Measurements from ENCODE around the gene TAS1R3. TPM values are rescaled to one million over a fixed set of nuclear protein-coding genes. Genes with fewer than 3 reads are reported as not detected.
"Not testable (repeated sequence)": the region's sequence is repeated elsewhere in the genome, so short reads cannot be mapped to it uniquely, and the experiment has no call there.

The TAS1R3 gene
- total RNA-seq, 1 experiment from 2014 or later = 1.6 TPM

DNA sequence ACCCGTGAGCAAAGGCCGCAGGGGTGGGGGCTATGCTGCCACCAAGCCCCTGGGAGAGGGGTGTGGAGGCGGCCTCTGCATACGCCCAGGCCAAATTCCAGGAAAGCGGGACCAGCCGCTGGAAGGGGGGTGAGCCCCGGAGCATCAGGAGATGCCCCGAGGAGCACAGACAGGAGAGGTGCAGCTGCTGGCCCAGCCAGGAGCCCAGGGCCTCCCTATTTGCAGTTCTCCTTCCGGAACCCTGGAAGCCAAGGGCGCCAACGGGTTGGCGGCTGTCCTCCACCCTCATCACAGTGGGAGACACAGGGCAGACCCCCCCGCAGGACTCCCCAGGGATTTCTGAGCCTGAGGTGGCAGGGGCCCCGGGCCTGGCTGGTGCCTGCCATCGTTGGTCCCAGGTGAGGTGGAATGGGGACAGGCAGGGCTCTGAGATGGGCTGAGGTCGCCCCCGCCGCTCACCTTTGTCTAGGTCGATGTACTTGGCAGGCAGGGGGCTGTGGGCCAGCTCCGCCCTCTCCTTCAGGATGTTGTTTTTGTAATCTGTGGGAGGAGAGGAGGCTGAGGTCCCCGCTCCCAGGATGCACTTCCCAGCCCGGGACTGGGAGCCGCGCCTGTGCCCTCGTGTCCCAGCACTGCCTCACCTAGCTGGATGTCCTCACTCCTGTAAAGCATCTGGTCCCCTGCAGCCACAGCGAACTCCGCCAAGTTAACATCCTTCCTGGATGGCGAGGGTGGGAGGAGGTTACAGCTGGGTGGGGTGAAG lies 22.5 kb downstream of the TAS1R3 start:
- no peak for DNase-seq (ENCODE audit: low spot score)

DNA sequence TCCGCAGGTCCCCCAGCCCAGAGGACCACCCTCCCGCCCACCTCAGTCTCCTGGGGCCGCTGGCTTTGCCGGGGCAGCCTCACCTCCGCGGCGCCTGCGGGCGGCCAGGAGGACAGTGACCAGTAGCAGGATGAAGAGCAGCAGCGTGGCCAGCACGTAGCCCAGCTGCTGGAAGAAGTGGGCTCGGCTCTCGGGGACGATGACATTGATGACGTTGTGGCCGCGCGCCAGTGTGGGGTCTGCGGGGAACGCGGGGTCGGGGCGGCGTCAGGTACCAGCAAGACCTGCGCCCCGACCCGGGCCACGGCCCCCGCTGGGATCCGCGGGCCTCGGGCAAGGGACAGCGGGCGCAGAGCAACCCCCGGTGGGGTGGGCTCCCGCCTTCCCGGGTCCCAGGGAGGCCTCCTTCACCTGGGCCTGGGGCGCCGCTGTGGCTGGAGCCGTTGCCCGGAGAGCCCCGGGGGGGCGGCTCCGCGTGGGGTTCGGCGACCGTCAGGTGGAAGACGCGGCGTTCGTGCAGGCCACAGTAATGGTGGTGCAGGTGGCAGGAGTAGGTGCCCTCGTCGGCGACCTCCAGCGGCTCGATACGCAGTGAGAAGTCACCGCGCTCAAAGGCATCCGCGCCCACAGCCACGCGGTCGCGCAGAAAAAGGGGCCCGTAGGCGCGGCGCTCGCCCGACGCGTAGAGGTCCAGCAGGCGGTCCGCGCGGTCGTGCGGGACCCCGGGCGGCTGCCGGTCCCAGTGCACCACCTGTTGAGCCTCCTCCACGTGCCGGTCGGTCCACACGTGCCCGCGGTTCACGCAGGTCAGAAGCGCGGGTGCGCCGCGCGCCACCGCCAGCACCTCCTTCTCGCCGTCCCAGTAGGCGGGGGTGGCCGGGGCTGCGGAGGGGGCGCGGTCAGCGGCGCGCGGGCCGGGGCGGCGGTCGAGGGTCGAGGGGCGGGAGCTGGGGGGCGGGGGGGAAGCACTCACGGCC lies 23.5 kb downstream of the TAS1R3 start:
- DNase-seq (ENCODE audit: low spot score) = no peak

DNA sequence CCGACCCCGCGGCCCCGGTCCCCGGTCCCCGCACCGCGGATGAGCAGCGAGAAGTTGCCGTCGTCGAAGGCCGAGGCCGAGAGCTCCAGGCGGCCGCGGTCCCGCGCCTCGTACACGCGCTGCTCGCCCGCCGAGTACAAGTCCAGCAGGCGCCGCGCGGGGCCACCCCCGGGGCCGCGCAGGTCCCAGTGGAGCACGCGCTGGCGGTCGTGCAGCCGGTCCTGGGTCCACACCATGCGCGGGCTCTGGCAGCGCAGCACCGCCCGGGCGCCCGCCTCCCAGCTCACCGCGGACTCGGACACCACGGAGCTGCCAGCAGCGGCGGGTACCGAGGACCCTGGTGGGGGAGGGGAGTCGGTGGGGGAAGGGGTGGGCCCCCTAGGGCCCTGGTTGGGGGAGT lies 24.3 kb downstream of the TAS1R3 start:
- DNase-seq (ENCODE audit: low spot score) = no peak

DNA sequence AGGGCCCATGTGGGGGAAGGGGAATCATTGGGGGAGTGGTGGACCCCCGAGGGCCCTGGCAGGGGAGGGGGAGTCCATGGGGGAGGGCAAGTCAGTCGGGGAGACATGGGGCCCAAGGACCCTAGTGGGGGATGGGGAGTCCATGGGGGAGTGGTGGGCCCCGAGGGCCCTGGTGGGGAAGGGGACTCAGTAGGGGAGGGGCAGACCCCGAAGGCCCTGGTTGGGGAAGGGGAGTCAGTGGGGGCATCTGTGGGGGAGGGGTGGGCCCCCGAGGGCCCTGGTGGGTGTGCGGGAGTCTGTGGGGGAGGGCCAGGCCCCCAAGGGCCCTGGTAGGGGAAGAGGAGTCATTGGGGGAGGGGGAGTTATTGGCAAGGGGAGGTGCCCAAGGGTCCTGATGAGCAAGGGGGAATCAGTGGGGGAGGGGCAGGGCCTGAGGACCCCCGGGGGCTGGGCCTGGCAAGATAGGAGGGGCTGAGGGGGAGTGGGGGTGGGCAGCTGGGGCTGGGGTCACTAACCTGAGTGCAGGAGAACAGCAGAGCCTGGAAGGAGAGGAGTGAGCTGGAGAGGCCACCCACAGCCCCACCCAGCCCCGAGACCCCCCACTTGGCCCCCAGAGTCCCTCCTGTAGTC lies 25.2 kb downstream of the TAS1R3 start:
- no peak for DNase-seq (ENCODE audit: low spot score)

DNA sequence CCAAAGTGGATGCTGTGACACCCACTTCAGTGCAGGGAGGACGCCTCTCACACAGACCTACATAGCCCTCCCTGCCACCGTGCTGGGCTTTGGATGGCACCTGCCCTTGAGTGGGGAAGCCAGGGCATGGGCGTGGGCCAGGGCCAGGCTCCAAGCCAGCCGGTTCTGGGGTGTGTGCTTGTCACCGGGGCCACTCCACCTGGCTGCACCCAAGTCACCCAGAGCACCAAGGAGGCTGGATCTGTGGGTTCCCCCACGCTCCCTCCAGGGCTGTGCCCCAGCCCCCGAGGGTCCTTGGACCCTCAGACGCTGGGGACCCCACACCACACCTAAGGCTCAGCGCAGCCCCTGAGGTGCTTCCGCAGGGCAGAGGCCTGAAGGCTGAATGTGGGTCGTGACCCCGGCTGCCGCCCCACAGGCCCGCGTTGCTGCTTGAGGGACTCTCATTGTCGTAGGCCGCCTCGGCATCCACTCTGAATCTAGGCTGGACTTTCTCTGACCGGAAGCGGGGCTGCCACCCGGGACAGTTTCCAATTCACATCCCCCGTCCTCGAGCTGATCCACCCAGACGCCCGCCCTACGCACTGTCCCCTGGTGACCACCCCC lies 25.8 kb downstream of the TAS1R3 start:
- DNase-seq (ENCODE audit: low spot score) = no peak

DNA sequence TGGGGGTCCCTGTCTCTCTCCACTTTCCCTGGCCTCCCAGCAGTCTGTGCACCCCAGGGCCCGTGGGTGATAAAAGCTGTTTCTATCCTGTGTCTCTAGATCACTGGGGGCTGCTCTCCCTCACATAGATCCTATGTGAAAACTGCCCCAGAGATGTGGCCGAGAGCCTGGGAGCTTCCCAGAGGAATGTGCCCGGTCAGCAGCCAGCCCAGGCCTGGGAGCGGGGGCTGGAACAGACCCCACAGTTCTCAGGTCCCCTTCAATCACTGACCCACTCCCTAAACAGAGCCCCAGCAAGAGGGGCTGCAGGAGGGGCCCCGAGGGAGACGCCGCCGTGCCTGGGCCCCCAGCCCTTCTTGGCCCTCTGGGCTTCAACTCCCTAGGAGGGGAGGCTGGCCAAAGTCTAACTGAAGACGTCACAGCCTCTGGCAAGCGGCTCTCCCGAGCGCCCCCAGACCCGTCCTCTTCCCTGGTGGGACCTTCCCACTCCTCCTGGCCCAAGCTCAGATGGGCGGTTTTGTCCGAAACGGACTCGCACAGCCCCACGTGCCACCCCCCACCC lies 26.9 kb downstream of the TAS1R3 start:
- no peak for DNase-seq (ENCODE audit: low spot score)

DNA sequence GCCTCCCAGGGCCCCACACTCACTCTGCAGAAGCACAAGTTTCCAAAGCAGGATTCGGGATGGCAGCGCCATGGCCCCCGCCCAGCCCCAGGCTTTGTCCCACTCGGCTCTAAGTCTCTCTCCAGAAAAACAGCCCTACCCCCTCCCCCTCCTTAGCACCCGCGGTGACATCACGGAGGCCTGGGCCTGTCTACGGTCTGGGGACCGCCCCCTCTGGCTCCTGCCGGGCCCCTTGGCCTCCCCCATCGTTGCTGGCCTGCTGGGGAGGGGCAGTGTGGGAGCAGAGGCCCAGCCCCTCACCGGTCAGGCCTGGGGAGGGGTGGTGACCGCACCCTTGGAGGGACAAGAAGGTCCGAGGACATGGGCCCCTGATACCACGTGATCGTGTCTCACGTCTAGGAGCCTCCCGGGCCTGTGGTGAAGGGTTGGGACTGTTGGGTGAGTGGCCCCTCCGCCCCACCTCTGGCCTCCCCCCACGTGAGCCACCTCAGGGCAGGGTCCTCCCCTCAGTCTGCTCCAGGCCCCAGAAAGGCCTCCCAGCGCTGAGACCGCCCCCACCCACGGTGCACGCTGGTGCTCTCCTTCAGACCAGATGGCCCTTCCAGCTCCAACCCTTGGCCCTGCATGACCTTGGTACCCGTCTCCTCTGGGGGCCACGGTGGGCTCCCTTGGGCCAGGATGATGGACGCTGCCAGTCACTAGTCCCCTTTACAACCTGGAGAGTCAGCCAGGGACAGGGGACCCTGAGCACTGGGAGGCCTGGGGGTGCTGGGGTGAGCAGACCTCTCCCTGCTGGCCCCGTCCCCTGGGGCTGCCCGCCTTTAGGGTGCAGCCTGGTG lies 27.6 kb downstream of the TAS1R3 start, which contains the start of gene MXRA8:
MXRA8 (minus strand) TSS at position 123 of the 839 bp plus-strand sequence; CDS start at position 72, 51 bp downstream.
- DNase-seq (ENCODE audit: low spot score) = no peak

DNA sequence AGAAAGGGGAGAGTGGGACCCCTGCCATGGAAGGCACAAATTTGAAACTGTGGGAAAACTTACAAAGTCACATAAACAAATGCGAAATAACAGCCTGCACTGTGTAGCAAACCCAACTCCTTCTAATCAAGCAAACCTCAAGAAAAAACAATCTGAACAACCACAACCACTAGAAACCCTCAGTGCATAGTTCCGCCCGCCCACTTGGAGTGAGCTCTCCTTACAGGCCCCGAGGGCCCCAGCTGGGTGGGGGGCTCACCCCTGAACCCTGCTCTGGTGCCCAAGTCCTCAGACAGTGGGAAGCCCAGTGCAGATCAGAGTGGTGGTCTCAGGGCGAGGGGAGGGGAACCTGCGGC lies 28.2 kb downstream of the TAS1R3 start:
- DNase-seq (ENCODE audit: low spot score) = no peak

DNA sequence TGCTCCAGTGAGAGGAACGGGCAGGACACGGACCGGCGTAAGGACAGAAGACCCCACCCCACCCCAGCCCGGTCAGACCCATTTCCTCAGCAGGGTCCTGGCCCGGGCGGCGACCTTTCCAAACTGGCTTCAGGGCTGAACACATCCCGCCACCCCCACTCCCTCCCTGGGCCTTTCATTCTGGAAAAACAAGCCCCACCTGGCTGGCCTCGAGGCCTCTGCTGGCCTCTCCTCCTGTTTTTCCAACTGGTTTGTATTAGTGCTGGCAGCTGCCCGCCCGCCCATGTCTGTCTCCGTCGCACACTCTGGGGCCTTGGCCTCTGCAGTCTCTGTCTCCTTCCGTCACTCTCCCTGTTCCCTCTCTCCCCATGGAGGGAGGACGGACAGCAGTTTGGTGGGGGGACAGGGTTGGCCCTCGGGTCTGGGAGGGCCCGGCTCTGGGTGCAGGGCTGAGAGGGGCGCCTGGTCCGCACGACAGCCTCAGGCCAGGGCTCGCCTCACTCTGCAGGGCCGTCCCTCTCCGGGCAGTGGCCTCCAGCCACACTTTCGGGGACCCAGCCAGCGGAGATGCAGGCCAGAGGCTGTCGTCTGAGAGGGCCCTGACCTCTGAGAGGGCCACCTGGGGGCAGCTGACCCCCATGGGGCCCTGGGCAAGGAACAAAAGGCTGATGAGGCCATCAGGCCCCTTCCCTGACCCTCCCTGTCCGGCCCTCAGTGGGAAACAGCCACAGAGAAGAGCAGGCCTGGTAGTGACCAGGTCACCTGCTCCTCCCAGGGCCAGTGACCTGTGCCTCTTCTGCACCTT lies 28.8 kb downstream of the TAS1R3 start:
- no peak for DNase-seq (ENCODE audit: low spot score)

DNA sequence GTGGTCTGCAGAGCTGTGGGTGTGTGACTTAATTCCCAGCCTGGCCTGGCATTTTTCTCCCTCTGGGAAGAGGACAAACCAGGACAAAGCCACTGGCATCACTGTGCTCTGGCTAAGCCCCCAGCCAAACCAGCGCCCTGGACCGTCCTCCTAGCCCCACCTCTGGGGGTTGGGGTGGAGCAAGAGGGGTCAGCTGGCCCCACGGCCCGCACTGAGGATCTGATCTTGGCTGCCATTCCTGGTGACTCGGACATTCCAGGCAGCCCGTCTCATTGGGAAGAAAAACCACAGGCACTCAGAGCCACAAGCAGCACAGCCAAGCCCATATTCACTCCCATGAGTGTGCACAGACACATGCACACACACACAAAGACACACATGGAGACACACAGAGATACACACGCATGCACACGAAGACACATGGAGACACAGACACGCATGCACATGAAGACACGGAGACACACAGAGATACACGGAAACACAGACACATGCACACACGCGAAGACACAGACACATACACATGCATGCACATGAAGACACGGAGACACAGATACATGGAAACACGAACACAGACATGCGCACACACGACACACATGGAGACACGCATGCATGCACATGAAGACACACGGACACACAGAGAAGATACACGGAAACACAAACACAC lies 29.6 kb downstream of the TAS1R3 start:
- no peak for DNase-seq (ENCODE audit: low spot score)

DNA sequence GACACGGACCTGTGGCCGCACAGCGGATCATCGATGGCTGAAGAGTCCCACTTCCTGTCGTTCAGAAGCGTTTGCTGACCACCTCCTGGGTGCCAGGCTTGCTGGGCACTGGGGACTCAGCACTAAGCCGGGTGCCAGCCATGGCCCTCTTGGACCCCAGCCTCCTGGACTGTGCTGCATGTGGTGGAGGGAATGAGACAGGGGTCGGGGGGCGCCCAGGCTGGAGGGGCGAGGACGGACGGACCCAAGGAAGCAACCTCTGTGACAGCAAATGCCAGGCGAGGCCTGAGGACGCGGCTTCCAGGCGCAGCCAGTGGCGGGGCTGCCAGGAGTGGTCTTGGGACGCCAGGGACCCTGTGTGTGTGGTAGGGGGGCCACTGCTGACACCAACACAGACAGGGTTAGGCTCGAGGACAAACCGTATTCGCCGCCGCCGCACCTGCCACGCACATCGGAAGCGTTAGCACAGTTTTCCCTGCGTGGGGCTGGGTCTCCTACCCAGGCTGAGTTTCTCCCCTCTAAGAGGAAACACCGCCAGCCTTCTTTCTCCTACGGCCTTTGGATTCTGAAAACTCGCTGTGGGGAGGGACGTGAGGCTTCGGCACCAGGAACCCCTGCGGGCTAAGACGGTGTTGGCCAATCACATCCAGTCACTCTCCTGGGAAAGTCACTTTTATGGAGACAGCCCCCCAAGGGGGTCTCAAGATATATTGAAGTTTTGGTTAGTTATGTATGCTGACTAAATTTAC lies 30.3 kb downstream of the TAS1R3 start:
- no peak for DNase-seq (ENCODE audit: low spot score)

DNA sequence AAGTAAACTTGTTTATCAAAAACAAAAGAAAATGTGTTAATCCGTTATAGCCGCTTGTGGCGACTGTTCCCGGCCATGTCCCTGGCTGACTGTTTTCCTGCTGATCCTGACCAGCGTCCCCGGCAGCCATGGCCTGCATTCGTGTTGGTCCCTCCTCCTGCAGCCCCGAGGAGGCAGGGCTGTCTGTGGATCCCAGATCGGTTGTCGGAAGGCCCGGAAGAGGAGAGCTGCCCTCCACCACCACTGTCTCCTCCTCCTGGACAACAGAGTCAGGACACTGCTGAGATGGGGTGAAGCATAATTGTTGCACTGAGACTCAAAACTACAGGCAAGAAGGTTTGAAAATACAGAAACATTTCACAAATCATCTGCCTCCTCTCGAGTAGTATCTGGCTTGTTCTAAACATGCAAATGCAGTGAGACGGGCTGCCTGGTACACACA lies 30.9 kb downstream of the TAS1R3 start:
- no peak for DNase-seq (ENCODE audit: low spot score)

DNA sequence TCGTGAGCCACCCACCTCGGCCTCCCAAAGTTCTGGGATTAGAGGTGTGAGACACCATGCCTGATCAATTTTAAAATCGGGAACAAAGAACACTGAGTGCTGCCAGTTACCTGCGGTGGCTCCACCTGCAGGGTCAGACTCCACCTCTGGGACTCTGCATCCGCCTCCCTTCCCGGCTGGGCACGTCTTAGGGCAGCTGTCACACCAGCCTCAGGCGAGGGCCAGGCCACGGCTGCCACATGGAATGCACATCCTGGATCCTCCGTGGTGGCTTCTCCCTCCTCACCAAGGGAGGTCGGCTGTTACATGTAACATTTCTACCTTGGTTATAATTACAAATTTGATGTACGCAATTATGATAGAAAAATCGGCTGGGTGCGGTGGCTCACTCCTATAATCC lies 33.2 kb downstream of the TAS1R3 start:
- DNase-seq (ENCODE audit: low spot score) = peak; percentile 35

DNA sequence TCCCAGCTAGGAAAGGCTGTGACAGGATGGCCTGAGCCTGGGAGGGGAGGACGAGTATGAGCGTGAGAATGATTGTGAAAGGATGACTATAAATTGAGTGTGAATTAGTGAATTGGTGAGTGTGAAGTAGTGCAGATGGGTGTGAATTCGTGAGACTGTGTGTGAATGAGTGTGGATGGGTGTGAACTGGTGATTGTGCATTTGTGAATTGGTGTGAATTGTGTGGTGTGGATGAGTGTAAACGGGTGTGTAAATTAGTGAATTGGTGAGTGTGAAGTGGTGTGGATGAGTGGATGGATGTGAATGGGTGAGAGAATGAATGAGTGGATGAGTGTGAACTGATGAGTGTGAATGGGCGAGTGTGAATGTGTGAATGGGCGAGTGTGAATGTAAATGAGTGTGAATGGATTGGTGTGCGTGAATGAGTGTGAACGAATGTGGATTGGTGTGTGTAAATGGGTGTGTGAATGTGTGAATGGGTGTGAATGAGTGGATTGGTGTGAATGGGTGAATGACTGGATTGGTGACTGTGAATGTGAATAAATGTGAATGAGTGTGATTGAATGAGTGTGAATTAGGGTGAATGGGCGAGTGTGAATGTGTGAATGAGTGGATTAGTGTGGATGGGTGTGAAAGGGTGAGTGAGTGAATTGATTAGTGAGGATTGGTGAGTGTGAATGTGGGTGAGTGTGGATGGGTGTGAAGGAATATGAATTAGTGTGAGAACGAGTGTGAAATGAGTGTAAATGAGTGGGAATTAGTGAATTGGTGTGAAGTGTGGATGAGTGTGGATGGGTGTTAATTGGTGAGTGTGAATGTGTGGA lies 35.0 kb downstream of the TAS1R3 start:
- DNase-seq (ENCODE audit: low spot score) = no peak

DNA sequence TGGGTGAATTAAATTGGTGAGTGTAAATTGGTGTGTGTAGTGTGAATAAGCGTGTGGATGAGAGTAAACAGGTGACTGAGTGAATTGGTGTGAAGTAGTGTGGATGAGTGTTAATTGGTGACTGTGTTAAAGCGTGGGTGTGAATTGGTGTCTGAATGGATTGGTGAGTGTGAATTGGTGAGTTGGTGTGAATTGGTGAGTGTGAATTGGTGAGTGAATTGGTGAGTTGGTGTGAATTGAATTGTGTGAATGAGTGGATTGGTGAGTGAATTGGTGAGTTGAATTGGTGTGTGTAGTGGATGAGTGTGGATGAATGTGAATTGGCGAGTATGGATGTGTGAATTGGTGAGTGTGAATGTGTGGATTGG lies 35.6 kb downstream of the TAS1R3 start:
- DNase-seq (ENCODE audit: low spot score) = no peak

DNA sequence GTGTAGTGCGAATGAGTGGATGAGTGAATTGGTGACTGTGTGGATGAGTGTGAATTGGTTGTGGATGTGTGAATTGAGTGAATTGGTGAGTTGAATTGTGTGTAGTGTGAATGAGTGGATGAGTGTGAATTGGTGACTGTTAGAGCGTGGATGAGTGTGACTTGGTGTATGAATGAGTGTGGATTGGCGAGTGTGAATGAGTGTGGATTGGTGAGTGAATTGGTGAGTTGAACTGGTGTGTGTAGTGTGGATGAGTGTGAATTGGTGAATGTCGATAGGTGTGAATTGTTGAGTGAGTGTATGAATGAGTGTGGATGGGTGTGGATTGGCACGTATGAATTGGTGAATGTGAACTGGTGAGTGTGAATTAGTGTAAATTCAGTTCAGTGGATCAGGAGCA lies 36.2 kb downstream of the TAS1R3 start:
- no peak for DNase-seq (ENCODE audit: low spot score)

DNA sequence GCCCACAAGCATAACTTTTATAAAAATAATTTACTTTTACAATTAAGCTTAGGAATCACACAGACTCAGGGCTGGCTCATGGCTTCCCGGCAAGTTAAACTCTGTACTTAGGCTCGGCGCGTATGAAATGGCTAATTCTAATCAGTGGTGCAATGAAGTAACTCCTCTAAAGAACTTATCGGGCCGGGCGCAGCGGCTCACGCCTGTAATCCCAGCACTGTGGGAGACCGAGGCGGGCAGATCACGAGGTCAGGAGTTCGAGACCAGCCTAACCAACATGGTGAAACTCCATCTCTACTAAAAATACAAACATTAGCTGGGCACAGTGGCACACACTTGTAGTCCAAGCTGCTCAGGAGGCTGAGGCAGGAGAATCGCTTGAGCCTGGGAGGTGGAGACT lies 39.0 kb downstream of the TAS1R3 start:
- DNase-seq (ENCODE audit: low spot score) = not testable (repeated sequence)
